Raji (cell line): ENCODE results near the gene MCU.

Experiments used
- POLR2A ChIP-seq: IDR thresholded peaks from 2 replicates; pipeline ENCODE4 v1.6.1; 2011; ENCODE audit warnings: low read depth, low read length, control low read depth; ENCODE audit not compliant: insufficient read depth

MCU gene

DNA sequence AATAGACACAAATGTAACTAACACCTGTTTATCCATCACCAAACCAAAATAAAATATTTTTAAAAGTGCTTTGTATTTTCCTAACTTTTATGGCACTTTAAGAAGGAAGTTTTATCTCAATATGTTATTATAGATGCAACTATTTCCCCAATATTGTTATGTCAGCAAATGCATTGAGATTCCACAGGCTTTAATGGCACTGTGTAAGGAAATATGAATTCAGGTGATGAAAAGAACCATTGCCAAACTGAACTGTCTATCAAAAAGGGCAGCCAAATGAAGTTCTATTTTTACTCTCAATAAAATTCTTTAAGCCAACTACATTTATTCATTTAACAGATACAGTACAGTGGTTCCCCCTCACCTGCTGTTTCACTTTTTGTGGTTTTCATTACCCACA lies 134.4 kb downstream of the MCU start:
- no peak for TF ChIP-seq POLR2A

GRCh38 chr10:72828294-72828693 lies 136.4 kb downstream of the MCU start:
- no peak for TF ChIP-seq POLR2A

DNA sequence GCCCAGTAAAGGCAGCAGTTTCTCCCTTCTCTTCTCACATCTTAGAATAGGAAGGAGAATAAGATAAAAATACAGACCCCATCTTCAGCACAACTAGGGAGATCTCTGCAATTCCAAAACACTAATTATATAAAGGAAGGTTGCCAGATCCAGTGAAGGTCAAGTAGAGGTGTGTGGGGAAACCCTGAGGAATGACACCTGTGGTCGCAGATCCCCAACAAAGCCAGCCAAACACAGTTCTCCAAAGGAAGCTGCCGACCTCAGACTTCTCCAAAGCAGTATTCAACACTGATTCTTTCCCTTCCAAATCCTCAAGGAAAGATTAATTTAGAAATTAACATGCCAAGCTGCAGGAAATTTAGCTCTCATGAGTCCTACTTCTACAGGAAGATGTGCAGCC lies 138.7 kb downstream of the MCU start:
- no peak for TF ChIP-seq POLR2A

GRCh38 chr10:72831696-72832409 lies 139.9 kb downstream of the MCU start:
- no peak for TF ChIP-seq POLR2A

DNA sequence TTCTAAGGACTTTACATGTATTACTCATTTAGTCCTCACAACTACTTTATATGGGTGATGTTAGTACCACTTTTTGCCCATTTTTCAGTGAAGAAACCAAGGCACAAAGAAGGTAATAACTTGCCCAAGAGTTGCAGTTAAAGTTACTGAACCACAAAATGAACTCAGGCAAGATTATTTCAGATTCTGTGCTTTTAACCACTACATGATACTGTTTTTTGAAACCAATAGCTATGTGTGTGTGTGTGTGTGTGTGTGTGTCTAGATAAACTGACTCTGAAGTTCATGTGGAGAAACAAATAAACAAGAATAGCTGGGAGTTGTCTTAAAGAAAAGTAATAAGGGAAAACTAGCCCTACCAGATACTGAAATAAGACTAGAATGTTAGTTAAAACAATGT lies 140.8 kb downstream of the MCU start:
- no peak for TF ChIP-seq POLR2A

GRCh38 chr10:72834183-72834825 lies 142.4 kb downstream of the MCU start:
- TF ChIP-seq POLR2A = no peak

DNA sequence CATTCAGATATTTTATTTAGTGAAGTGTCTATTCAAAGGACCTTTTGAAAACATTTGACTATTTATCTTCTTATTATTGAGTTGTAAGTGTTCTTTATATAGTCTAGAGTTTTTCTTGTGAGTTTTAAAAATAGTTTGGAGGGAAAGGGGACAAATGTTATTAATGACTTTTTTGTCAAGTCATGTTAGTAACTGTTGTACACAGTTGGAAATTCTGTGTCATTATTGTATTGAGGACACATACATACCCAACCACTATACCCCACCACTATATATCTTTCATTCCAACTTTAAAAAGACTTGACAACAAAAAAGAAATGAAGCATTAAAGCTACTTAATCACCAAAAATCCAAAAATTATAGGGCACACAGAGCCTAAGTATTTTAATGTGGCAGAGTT lies 148.4 kb downstream of the MCU start:
- no peak for TF ChIP-seq POLR2A

GRCh38 chr10:72841487-72841886 lies 149.5 kb downstream of the MCU start:
- no peak for TF ChIP-seq POLR2A

GRCh38 chr10:72842164-72842563 lies 150.2 kb downstream of the MCU start:
- no peak for TF ChIP-seq POLR2A

- TF ChIP-seq POLR2A = no peak
Observed at GRCh38 chr10:72846238-72846637, 154.3 kb downstream of the MCU start.

GRCh38 chr10:72847681-72848080 lies 155.7 kb downstream of the MCU start:
- TF ChIP-seq POLR2A = no peak

DNA sequence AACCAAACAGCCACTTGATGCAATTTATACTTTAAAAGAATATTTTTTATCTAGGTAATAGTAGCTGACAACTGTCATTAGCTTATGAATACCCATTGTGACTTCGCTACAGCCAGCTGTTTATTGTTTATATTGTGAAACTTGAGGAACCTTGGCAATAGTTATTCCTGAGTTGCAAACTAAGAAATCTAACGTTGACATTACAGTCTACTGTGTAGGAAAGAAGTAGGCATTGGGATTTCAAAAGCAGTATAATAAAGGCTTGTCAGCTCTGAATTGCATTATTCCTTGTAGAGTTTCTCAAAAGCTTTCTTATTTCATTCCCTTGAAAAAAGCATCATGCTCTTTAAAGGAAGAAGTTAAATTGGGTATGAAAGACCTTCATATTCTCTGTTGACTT lies 158.9 kb downstream of the MCU start:
- no peak for TF ChIP-seq POLR2A

DNA sequence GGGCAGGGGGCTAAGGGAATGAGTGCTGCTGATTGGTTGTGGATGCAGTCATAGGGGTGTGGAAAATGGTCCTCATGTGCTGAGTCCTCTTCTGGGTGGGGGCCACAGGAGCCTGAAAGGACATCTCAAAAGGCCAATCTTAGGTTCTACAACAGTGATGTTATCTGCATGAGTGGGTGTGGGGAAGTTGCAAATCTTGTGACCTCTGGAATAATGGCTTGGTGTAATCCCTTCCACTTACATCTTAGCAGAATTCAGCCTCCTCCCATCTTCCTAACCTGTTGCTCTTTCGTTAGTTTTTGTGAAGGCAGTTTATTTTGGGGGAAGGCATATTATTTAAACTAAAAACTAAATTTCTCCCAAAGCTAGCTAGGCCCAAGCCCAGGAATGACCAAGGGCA lies 159.6 kb downstream of the MCU start:
- TF ChIP-seq POLR2A = no peak

GRCh38 chr10:72852508-72852907 lies 160.6 kb downstream of the MCU start:
- no peak for TF ChIP-seq POLR2A

DNA sequence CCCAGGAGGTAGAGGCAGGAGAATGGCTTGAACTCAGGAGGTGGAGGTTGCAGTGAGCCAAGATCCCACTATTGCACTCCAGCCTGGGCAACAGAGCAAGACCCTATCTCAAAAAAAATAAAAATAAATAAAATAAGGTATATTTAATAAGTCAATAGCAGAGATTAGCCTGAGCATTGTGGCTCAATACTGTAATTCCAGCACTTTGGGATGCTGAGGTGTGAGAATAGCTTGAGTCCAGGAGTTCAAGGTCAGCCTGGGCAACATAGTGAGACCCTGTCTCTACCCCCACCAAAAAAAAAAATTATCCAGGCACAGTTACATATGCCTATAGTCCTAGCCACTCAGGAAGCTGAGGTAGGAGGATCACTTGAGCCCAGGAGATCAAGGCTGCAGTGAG lies 163.2 kb downstream of the MCU start:
- TF ChIP-seq POLR2A = no peak

- TF ChIP-seq POLR2A = no peak
Observed at GRCh38 chr10:72855790-72856189, 163.8 kb downstream of the MCU start.

DNA sequence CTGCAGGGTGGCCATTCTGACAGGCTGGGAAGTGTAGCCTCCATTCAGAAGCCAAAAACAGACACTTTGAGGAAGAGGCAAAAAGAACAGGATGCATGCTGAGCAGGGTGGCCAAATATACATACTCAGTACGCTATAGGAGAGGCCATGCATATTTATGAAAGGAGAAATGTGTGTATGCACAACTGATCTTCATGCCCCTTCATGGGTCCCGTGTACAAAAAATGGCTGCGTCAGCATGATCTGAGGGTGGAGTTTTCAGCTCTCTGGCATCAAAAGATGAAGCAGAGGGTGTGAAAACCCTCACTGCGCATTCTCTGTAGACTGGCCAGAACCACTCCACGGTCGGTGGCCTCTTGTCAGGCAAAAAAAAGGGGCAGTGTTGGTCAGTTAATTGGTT lies 166.1 kb downstream of the MCU start:
- TF ChIP-seq POLR2A = no peak
